Neural cell (in vitro differentiated cells): ENCODE data around the gene REEP5.

ENCODE experiments used
- EZH2 ChIP-seq: fragments of 200-600, 300-800 bp; shearing (Covaris generic), sonication (generic); IDR thresholded peaks from 2 replicates; pipeline ENCODE4 v1.6.1; 2014; ENCODE audit warnings: antibody characterized with exemption, low read length, borderline replicate concordance, mild to moderate bottlenecking; ENCODE audit not compliant: insufficient read depth, poor library complexity, severe bottlenecking
- MXI1 ChIP-seq: fragments of 450-650 bp; conservative IDR thresholded peaks from 2 replicates; pipeline ENCODE4 v1.6.1; 2014; ENCODE audit warnings: antibody characterized with exemption, mild to moderate bottlenecking; ENCODE audit not compliant: poor library complexity, severe bottlenecking
- POLR2AphosphoS5 ChIP-seq: IDR thresholded peaks from 2 replicates; pipeline ENCODE4 v1.6.1; 2012
- RAD21 ChIP-seq: fragments of 450-650 bp; conservative IDR thresholded peaks from 2 replicates; pipeline ENCODE4 v1.6.1; 2014; ENCODE audit warnings: antibody characterized with exemption, mild to moderate bottlenecking, moderate library complexity
- SMC3 ChIP-seq: fragments of 450-650 bp; conservative IDR thresholded peaks from 2 replicates; pipeline ENCODE4 v1.6.1; 2014; ENCODE audit warnings: antibody characterized with exemption, mild to moderate bottlenecking, moderate library complexity; ENCODE audit not compliant: poor library complexity
- TF ChIP-seq, protein P1 (sequence below): fragments of 450-650 bp; IDR thresholded peaks from 2 replicates; pipeline ENCODE4 v1.5.1; 2014; ENCODE audit warnings: antibody characterized with exemption, mild to moderate bottlenecking, moderate library complexity; ENCODE audit not compliant: poor library complexity, severe bottlenecking
- TF ChIP-seq, protein P2 (sequence below): IDR thresholded peaks from 2 replicates; pipeline ENCODE4 v1.6.1; 2012; ENCODE audit warnings: borderline replicate concordance

DNA sequence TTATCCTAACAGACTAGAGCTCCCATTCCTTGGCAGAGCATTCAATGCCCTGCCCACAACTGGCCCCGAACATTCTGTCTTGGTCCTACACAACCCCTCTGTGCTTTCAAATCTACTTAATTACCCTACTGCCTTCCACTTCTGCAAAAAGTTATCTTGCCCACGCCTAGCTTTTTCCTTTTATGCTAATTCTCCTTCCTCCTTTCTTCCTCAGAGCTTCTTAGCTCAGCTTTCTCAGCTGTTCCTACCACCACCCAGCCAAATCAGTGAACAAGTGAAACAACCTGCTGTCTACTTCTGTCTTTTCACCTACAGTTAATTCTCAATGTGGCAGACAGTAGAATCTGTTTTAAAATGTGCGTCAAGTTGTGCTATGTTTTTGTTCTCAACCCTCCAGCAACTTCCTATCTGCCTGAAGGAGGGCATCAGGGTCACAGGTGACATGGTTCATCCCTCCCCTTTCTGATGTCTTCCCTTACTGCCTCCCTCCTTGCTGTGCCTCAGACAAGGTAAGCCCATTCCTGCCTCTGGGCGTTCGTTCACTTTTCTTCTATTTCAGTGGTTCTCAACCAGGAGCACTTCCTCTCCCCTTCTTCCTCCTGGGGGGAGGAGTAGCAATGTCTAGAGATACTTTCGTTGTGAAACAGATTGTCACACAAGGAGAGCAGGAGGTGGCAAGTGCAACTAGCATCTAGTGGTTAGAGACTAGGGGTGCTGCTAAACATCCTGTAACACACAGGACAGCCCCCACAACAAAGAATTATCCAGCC, 1.3 kb upstream of the REEP5 start:
- TF ChIP-seq, protein P1, sequence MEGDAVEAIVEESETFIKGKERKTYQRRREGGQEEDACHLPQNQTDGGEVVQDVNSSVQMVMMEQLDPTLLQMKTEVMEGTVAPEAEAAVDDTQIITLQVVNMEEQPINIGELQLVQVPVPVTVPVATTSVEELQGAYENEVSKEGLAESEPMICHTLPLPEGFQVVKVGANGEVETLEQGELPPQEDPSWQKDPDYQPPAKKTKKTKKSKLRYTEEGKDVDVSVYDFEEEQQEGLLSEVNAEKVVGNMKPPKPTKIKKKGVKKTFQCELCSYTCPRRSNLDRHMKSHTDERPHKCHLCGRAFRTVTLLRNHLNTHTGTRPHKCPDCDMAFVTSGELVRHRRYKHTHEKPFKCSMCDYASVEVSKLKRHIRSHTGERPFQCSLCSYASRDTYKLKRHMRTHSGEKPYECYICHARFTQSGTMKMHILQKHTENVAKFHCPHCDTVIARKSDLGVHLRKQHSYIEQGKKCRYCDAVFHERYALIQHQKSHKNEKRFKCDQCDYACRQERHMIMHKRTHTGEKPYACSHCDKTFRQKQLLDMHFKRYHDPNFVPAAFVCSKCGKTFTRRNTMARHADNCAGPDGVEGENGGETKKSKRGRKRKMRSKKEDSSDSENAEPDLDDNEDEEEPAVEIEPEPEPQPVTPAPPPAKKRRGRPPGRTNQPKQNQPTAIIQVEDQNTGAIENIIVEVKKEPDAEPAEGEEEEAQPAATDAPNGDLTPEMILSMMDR: no peak
- TF ChIP-seq MXI1 (no peak), SMC3 (no peak), RAD21 (no peak), EZH2 (no peak), POLR2AphosphoS5 (no peak)
- TF ChIP-seq, protein P2, sequence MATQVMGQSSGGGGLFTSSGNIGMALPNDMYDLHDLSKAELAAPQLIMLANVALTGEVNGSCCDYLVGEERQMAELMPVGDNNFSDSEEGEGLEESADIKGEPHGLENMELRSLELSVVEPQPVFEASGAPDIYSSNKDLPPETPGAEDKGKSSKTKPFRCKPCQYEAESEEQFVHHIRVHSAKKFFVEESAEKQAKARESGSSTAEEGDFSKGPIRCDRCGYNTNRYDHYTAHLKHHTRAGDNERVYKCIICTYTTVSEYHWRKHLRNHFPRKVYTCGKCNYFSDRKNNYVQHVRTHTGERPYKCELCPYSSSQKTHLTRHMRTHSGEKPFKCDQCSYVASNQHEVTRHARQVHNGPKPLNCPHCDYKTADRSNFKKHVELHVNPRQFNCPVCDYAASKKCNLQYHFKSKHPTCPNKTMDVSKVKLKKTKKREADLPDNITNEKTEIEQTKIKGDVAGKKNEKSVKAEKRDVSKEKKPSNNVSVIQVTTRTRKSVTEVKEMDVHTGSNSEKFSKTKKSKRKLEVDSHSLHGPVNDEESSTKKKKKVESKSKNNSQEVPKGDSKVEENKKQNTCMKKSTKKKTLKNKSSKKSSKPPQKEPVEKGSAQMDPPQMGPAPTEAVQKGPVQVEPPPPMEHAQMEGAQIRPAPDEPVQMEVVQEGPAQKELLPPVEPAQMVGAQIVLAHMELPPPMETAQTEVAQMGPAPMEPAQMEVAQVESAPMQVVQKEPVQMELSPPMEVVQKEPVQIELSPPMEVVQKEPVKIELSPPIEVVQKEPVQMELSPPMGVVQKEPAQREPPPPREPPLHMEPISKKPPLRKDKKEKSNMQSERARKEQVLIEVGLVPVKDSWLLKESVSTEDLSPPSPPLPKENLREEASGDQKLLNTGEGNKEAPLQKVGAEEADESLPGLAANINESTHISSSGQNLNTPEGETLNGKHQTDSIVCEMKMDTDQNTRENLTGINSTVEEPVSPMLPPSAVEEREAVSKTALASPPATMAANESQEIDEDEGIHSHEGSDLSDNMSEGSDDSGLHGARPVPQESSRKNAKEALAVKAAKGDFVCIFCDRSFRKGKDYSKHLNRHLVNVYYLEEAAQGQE: no peak
